Duodenal mucosa (tissue), 2 donors: ENCODE measurements around the gene TM6SF1.

ENCODE experiments used
- H3K27ac ChIP-seq: one replicate; pipeline ENCODE4 v1.7.0; 2013; ENCODE audit warnings: low read depth, low read length
- H3K27me3 ChIP-seq, 2 donors: one replicate each; pipeline ENCODE4 v1.7.0; 2013; ENCODE audit warnings: low read length in 2 of 2, control low read depth in 1 of 2; ENCODE audit not compliant: insufficient read depth in 2 of 2, control insufficient read depth in 1 of 2
- H3K36me3 ChIP-seq, 2 donors: one replicate each; pipeline ENCODE4 v1.7.0; 2013; ENCODE audit warnings: low read length in 2 of 2, control low read depth in 1 of 2; ENCODE audit not compliant: insufficient read depth in 2 of 2, control insufficient read depth in 1 of 2
- H3K4me1 ChIP-seq, 2 donors: one replicate each; pipeline ENCODE4 v1.7.0; 2013; ENCODE audit warnings: low read length in 2 of 2, control low read depth in 1 of 2; ENCODE audit not compliant: insufficient read depth in 2 of 2, control insufficient read depth in 1 of 2
- H3K4me3 ChIP-seq, 2 donors: one replicate each; pipeline ENCODE4 v1.7.0; 2013; ENCODE audit warnings: low read length in 2 of 2, low read depth in 1 of 2
- H3K9ac ChIP-seq, 2 donors: one replicate each; pipeline ENCODE4 v1.7.0; 2013; ENCODE audit warnings: low read length in 2 of 2, low read depth in 1 of 2
- H3K9me3 ChIP-seq, 2 donors: one replicate each; pipeline ENCODE4 v1.7.0; 2013; ENCODE audit warnings: low read length in 2 of 2, control low read depth in 1 of 2; ENCODE audit not compliant: control insufficient read depth in 1 of 2

Gene TM6SF1

GRCh38 chr15:83105440-83105839 lies 2.0 kb upstream of the TM6SF1 start:
- no peaks in the 10 kb centered on the region for H3K36me3 ChIP-seq
- H3K27ac ChIP-seq: no peak overlapping the region
- H3K4me1 ChIP-seq: no peaks in the 10 kb centered on the region
- H3K9ac ChIP-seq: no peak overlapping the region
- H3K4me3 ChIP-seq: no peak overlapping the region
- peaks cover 19 to 33% of the 10 kb centered on the region in 2 donors for H3K27me3 ChIP-seq
- no peaks in the 10 kb centered on the region for H3K9me3 ChIP-seq

DNA sequence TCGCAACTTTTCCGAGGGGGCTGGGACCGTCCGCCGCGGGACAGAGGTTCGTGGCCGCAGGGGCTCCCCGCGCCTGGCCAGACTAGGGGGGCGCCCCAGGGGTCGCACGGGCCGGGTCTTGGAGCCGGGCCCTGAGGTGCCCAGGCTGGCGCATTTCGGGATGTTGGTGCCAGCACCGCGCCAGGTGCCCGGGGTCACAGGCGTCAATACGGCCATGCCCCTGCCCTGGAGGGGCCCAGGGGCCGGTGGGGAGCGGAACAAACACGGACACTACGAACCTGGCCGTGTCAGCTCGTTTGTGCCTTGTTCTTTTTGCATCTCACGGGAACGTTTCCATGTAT lies 366 bp downstream of the TM6SF1 start:
- no peaks in the 10 kb centered on the region for H3K4me1 ChIP-seq
- H3K9me3 ChIP-seq: no peaks in the 10 kb centered on the region
- no peak overlapping the region for H3K9ac ChIP-seq
- peak overlapping the region; percentile 10 for H3K27ac ChIP-seq
- H3K4me3 ChIP-seq: peak overlapping the region; percentile 58 to 62
- no peaks in the 10 kb centered on the region for H3K36me3 ChIP-seq
- H3K27me3 ChIP-seq: peaks cover 21 to 29% of the 10 kb centered on the region in 2 donors

- peak overlapping the region; percentile 58 to 62 for H3K4me3 ChIP-seq
- H3K9me3 ChIP-seq: no peaks in the 10 kb centered on the region
- no peak overlapping the region for H3K9ac ChIP-seq
- H3K27me3 ChIP-seq: peaks cover 21 to 29% of the 10 kb centered on the region in 2 donors
- H3K4me1 ChIP-seq: no peaks in the 10 kb centered on the region
- no peak overlapping the region for H3K27ac ChIP-seq
- no peaks in the 10 kb centered on the region for H3K36me3 ChIP-seq
Measured at GRCh38 chr15:83108266-83109219, 1.1 kb downstream of the TM6SF1 start.

GRCh38 chr15:83109532-83109931 lies 2.1 kb downstream of the TM6SF1 start:
- Histone ChIP-seq H3K4me3 (no peak overlapping the region), H3K36me3 (no peaks in the 10 kb centered on the region), H3K27me3 (peaks cover 21 to 29% of the 10 kb centered on the region in 2 donors), H3K9me3 (no peaks in the 10 kb centered on the region), H3K9ac (no peak overlapping the region), H3K4me1 (no peaks in the 10 kb centered on the region), H3K27ac (no peak overlapping the region)

- Histone ChIP-seq H3K36me3 (peaks cover 0 to 2% of the 10 kb centered on the region in 2 donors), H3K27me3 (peaks cover 21 to 29% of the 10 kb centered on the region in 2 donors), H3K4me1 (no peaks in the 10 kb centered on the region), H3K9ac (no peak overlapping the region), H3K4me3 (no peak overlapping the region), H3K27ac (no peak overlapping the region), H3K9me3 (no peaks in the 10 kb centered on the region)
Measured at GRCh38 chr15:83110381-83110780, 2.9 kb downstream of the TM6SF1 start.

- Histone ChIP-seq H3K36me3 (peaks cover 0 to 4% of the 10 kb centered on the region in 2 donors), H3K9me3 (no peaks in the 10 kb centered on the region), H3K9ac (no peak overlapping the region), H3K27me3 (peaks cover 21 to 29% of the 10 kb centered on the region in 2 donors), H3K4me1 (no peaks in the 10 kb centered on the region), H3K4me3 (no peak overlapping the region), H3K27ac (no peak overlapping the region)
Measured at GRCh38 chr15:83111149-83111548, 3.7 kb downstream of the TM6SF1 start.

DNA sequence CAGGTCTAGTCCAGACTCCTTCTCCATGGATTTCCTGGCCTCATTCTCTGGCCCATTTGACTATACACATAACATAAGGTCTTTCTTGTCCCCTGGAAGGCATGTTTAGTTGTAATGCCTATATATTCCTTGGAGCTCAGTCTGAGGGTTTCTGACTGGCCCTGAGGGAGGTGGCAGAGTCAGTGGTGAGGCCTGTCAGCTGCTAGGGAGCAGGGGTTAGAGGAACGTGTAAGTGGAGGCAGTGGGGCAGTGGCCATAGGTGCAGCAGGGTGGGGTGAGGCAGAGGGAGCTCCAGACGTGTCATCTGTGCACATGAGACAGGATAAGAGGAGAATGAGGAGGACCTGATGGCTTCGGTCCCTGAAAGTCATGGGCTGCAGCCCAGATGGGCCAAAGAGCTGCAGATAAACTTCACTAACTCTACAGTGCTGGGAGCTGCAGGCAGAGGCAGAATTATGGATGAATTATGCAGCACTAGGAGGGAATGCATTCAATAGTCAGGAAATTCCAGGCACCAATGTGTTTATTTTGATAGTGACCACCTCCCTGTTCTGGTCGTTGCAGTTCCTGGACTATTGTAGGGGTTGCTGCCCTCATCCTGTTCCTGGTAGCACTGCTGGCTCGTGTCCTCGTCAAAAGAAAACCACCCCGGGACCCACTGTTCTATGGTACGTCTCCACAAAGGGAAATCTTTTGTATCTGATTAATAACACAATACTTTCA lies 4.9 kb downstream of the TM6SF1 start:
- Histone ChIP-seq H3K9ac (no peak overlapping the region), H3K36me3 (peaks cover 0 to 4% of the 10 kb centered on the region in 2 donors), H3K27me3 (peaks cover 21 to 23% of the 10 kb centered on the region in 2 donors), H3K9me3 (no peaks in the 10 kb centered on the region), H3K4me3 (no peak overlapping the region), H3K27ac (no peak overlapping the region), H3K4me1 (no peaks in the 10 kb centered on the region)

DNA sequence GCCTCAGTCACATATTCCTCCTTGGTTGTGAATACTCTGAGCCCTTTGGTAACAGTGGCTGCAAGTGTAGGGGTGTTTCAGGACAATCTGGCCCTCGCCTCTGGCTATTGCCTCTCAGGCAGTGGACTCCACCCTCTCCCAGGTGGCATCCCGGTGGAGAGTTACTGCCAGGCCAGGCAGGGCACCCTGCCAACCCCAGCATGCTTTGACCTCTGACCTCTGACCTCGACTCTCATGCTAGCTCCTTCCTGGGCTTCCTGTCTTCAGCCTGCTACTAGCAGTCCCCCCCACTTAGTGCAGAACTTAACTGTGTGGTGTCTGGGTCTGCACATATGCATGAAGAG lies 5.5 kb downstream of the TM6SF1 start:
- H3K9me3 ChIP-seq: no peaks in the 10 kb centered on the region
- no peak overlapping the region for H3K4me3 ChIP-seq
- H3K27me3 ChIP-seq: peaks cover 18 to 21% of the 10 kb centered on the region in 2 donors
- H3K36me3 ChIP-seq: peaks cover 0 to 4% of the 10 kb centered on the region in 2 donors
- no peak overlapping the region for H3K27ac ChIP-seq
- no peaks in the 10 kb centered on the region for H3K4me1 ChIP-seq
- H3K9ac ChIP-seq: no peak overlapping the region

- peaks cover 0 to 4% of the 10 kb centered on the region in 2 donors for H3K36me3 ChIP-seq
- H3K27ac ChIP-seq: no peak overlapping the region
- H3K4me1 ChIP-seq: no peaks in the 10 kb centered on the region
- peaks cover 7 to 9% of the 10 kb centered on the region in 2 donors for H3K27me3 ChIP-seq
- no peak overlapping the region for H3K4me3 ChIP-seq
- no peak overlapping the region for H3K9ac ChIP-seq
- no peaks in the 10 kb centered on the region for H3K9me3 ChIP-seq
Measured at GRCh38 chr15:83113881-83114674, 6.6 kb downstream of the TM6SF1 start.
